Muscle layer of duodenum (tissue), 2 donors: ENCODE measurements around the gene UPK3A.

ENCODE experiments used
- H3K27ac ChIP-seq: one replicate; pipeline ENCODE4 v1.7.0; 2013; ENCODE audit warnings: mild to moderate bottlenecking, low read length
- H3K27me3 ChIP-seq: one replicate; pipeline ENCODE4 v1.7.0; 2013; ENCODE audit warnings: low read depth, mild to moderate bottlenecking, control low read depth, low read length
- H3K36me3 ChIP-seq, 2 donors: one replicate each; pipeline ENCODE4 v1.7.0; 2013; ENCODE audit warnings: low read length in 2 of 2, control low read depth in 1 of 2, mild to moderate bottlenecking in 1 of 2; ENCODE audit not compliant: insufficient read depth in 2 of 2, control insufficient read depth in 1 of 2
- H3K4me1 ChIP-seq, 2 donors: one replicate each; pipeline ENCODE4 v1.7.0; 2013; ENCODE audit warnings: low read length in 2 of 2, mild to moderate bottlenecking in 2 of 2, control low read depth in 1 of 2, moderate library complexity in 1 of 2; ENCODE audit not compliant: insufficient read depth in 2 of 2, control insufficient read depth in 1 of 2
- H3K4me3 ChIP-seq, 2 donors: one replicate each; pipeline ENCODE4 v1.7.0; 2013; ENCODE audit warnings: low read length in 2 of 2, low read depth in 1 of 2, mild to moderate bottlenecking in 1 of 2
- H3K9me3 ChIP-seq, 2 donors: one replicate each; pipeline ENCODE4 v1.7.0; 2013; ENCODE audit warnings: low read length in 2 of 2, control low read depth in 1 of 2, mild to moderate bottlenecking in 1 of 2; ENCODE audit not compliant: control insufficient read depth in 1 of 2
- donor health status: healthy.

UPK3A gene

DNA sequence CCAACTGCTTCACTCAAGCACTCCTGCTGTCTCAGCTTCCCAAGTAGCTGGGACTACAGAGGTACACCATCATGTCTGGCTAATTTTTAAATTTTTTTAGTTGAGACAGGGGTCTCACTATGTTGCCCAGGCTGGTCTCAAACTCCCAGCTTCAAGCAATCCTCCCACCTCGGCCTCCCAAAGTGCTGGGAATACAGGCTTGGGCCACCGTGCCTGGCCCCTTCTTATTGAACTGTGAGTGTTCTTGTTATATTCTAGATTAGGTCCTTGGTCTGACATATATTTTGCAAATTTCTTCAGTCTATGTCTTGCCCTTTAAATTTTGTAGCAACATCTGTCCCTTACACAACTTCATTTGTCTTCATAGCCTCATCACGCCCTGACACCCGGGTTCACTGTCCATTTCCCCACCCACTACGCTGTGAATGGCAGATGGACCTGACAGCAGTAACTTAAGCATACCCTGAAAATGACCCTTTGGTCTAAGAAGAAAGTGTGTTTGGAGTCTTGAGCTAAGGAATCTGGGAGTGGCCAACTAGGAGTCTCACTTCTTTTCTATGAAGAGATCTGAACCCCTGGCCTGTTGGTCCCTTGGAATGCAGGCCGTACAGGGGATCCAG is 20.8 kb downstream of the UPK3A start:
- Histone ChIP-seq H3K4me3 (no peak overlapping the region), H3K36me3 (no peaks in the 10 kb centered on the region), H3K4me1 (peaks cover 0 to 10% of the 10 kb centered on the region in 2 donors), H3K9me3 (no peaks in the 10 kb centered on the region), H3K27me3 (no peaks in the 10 kb centered on the region), H3K27ac (no peak overlapping the region)

DNA sequence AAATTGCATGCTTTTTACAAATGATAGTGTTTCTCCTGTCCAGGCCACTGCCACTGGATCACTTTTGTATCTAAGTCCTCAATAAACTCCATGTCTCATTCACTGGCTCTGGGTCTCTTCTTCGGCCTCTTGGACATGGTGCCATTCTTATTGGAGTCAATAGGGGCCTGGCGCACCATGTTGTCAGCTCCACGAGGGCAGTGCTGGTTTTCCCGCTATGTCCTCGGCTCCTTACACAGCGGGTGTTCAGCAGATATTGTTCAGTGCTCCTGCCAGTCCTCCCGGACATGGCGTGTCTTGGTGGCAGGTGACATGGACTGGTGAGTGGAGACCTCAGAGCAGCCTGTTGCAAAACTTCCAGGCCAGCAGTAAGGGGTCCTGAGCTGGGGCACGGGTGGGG is 21.4 kb downstream of the UPK3A start:
- Histone ChIP-seq H3K27ac (no peak overlapping the region), H3K4me3 (no peak overlapping the region), H3K4me1 (peaks cover 5 to 16% of the 10 kb centered on the region in 2 donors), H3K27me3 (no peaks in the 10 kb centered on the region), H3K9me3 (no peaks in the 10 kb centered on the region), H3K36me3 (no peaks in the 10 kb centered on the region)

DNA sequence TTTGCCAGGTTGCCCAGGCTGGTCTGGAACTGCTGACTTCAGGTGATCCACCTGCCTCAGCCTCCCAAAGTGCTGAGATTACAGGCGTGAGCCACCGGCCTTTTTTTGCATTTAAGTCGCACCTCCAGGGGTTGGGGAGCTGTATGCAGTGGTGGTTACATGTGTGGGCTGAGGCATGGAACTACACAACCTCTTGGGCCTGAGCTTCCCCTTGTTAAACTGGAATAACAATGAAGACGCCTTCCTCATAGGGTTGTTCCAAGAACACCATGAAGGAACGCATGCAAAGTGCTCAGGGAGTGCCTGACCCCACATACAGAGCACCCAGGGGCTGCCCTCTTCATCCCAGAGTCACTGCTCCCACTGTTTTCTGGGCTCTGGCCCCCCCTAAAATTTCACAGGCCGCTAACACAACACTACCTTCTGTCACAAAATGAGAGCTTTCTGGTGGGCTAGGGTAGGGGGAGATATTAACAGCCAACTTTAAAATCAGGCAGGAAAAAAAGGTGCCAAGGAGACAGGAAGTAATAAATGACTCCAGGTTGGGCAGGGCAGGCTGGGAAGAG is 23.7 kb downstream of the UPK3A start:
- Histone ChIP-seq H3K27ac (no peak overlapping the region), H3K36me3 (no peaks in the 10 kb centered on the region), H3K4me1 (peaks cover 5 to 18% of the 10 kb centered on the region in 2 donors), H3K4me3 (peak overlapping the region in 1 of 2 donors; percentile 86), H3K9me3 (no peaks in the 10 kb centered on the region), H3K27me3 (no peaks in the 10 kb centered on the region)

DNA sequence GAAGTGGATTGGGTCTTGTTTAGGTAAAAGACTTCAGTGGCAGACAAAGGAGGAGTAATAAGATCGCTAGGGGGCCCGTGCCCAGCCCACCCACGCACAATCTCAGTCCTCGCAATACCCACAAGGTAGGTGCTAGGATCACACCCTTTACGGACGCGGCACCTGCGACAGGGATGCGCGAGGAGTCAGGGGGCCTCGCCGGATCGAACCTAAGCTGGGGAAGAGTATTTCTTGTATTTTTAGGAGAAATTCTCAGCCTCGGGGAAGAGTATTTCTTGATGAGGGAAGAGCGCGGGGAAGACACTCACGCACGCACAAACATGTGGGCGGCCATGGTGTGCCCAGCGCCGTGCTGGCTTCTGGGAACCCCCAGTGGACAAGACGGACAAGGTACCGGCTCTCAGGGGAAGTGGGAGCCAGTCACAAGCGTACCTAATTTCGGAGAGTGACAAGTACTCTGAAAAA is 24.2 kb downstream of the UPK3A start:
- Histone ChIP-seq H3K27me3 (no peaks in the 10 kb centered on the region), H3K9me3 (no peaks in the 10 kb centered on the region), H3K27ac (peak overlapping the region; percentile 69), H3K36me3 (no peaks in the 10 kb centered on the region), H3K4me1 (peaks cover 5 to 18% of the 10 kb centered on the region in 2 donors), H3K4me3 (peak overlapping the region; percentile 63 to 86)

DNA sequence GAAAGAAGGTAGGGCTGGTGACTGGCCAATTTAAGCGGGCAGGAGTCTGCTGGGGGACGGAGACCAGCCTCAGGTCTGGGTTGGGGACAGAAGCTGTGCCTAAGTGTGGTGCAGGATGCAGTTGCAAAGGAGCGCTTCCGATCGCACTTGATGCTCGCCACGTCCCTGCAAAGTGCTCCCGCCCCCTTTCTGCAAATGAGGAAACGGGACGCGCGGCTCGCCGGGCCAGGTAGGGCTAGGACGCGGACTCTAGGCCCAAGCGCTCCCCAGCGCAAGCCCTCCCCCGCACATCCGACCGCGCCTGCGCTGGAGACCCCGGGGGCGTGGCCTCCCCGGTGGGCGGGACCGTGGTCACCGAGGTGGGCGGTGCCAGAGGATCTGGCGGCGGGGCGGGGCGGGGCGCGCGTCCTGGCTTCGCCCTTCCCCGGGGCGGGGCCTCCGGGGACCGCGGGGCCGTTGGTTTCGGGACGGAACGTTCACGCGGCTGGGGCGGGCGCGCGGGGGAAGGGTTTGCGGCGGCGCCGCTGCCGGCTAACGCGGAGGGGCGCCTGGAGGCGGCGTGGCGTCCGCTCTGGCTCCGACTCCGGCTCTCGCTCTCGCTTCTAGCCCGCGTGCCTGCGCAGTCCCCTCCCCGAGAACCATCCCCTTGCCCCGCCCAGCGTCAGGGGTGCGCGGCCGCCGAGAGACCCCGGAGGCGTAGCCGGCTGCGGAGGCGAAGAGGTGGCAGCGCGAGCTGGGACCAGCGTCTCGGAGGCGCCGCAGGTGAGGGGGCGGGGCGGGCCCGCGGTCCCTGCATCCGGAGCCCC is 24.9 kb downstream of the UPK3A start, which contains the start of gene FAM118A:
TSS of gene FAM118A (plus strand) at position 513 of the 806 bp plus-strand sequence. CDS start 12,446 bp downstream, outside the sequence.
- H3K27ac ChIP-seq, result peak within 1 kb of the TSS; percentile 69
- H3K4me1 ChIP-seq, result peaks cover 5 to 18% of the 10 kb centered on the region in 2 donors
- no peaks in the 10 kb centered on the region for H3K9me3 ChIP-seq
- peak within 1 kb of the TSS; percentile 74 to 86 for H3K4me3 ChIP-seq
- no peaks in the 10 kb centered on the region for H3K27me3 ChIP-seq
- H3K36me3 ChIP-seq, result no peaks in the 10 kb centered on the region

DNA sequence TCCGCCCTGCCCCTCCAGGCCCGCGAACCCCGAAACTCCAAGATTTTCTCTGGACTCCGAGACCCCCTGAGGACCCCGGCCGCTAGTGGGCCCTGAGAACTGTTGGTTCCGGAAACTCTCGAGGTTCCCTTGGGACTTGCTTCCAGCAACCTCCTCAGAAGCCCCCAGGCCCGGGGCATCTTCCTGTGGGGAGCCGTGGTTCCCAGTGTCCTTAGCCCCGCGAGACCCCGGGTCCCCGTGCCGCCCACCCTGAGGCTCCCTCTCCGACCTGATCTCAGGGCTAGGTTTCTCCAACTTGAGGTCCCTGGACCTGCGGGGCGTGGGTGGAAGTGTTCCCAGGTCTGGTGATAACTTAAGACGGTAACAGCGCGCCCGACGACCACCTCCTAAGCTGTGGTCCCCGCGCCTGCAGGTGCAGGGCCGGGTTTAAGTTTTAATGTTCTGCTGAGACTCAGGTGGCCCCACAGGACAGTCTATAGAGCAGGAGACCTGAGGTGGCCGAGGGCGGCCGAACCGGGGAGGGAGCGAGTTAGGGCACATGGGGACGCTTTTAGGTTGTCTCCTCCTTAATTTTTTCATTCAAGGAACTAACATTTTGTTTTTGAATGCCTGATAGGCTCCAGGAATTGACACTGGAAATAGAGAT is 25.7 kb downstream of the UPK3A start:
- Histone ChIP-seq H3K36me3 (no peaks in the 10 kb centered on the region), H3K27ac (peak overlapping the region; percentile 39), H3K27me3 (no peaks in the 10 kb centered on the region), H3K4me3 (peak overlapping the region; percentile 74 to 86), H3K9me3 (no peaks in the 10 kb centered on the region), H3K4me1 (peaks cover 5 to 18% of the 10 kb centered on the region in 2 donors)

DNA sequence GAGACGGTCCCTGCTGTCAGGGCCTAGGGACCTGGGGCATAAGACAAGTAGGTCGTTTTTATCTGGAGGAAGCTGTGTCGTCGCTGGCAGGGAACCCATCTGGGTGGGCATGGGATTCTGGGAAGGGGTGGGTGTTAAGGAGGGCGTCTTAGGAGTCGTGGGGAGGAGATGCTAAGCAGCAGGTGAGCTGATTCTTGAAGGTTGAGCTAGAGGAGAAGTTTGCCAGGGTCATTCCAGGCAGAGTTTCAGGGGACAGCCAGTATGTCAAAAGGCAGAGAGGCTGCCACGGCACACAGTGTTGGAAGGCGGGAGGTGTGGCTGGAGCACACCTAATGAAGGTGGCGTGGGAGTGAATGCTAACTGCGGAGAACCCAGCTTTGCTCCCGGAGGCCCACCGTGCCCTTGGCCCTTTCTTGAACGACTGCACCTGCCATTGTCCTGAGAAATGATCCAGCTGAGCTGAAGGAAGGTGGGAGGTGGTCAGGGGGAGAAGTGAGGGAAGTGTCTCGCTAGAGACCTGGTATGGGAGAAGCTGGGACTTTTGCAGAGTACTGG is 26.3 kb downstream of the UPK3A start:
- Histone ChIP-seq H3K4me3 (peak overlapping the region; percentile 74 to 86), H3K27ac (peak overlapping the region; percentile 39), H3K36me3 (no peaks in the 10 kb centered on the region), H3K4me1 (peaks cover 5 to 18% of the 10 kb centered on the region in 2 donors), H3K27me3 (no peaks in the 10 kb centered on the region), H3K9me3 (no peaks in the 10 kb centered on the region)

DNA sequence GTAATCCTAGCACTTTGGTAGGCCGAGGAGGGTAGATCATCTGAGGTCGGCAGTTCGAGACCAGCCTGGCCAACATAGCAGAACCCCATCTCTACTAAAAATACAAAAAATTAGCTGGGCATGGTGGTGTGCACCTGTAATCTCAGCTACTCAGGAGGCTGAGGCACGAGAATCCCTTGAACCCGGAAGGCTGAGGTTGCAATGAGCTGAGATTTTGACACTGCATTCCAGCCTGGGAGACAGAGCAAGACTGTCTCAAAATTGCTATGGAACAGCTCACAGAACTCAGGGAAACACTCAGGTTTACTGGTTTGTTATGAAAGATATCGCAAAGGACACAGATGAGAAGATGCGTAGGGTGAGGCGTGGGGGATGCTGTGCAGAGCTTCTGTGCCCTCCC is 27.7 kb downstream of the UPK3A start:
- Histone ChIP-seq H3K27ac (no peak overlapping the region), H3K9me3 (no peaks in the 10 kb centered on the region), H3K36me3 (no peaks in the 10 kb centered on the region), H3K4me3 (no peak overlapping the region), H3K4me1 (peaks cover 6 to 20% of the 10 kb centered on the region in 2 donors), H3K27me3 (no peaks in the 10 kb centered on the region)

DNA sequence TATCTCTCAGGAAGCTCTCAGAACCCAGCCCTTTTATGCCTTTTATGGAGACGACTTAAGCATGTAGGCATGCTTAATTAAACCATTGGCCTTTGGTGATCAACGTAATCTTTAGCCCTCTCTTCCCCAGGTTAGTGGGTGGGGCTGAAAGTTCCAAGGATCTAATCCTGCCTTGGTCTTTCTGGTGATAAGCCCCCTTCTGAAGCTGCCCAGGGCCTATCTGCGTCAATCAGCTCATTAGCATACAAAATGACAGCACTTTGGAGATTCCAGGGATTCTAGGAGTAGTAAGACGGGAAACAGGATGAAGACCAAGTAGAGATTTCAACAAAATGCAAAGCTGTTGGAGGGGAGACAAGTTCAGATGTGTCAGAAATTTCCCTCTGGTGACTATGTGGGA is 28.1 kb downstream of the UPK3A start:
- Histone ChIP-seq H3K36me3 (no peaks in the 10 kb centered on the region), H3K27me3 (no peaks in the 10 kb centered on the region), H3K27ac (no peak overlapping the region), H3K9me3 (no peaks in the 10 kb centered on the region), H3K4me1 (peaks cover 10 to 24% of the 10 kb centered on the region in 2 donors), H3K4me3 (no peak overlapping the region)

DNA sequence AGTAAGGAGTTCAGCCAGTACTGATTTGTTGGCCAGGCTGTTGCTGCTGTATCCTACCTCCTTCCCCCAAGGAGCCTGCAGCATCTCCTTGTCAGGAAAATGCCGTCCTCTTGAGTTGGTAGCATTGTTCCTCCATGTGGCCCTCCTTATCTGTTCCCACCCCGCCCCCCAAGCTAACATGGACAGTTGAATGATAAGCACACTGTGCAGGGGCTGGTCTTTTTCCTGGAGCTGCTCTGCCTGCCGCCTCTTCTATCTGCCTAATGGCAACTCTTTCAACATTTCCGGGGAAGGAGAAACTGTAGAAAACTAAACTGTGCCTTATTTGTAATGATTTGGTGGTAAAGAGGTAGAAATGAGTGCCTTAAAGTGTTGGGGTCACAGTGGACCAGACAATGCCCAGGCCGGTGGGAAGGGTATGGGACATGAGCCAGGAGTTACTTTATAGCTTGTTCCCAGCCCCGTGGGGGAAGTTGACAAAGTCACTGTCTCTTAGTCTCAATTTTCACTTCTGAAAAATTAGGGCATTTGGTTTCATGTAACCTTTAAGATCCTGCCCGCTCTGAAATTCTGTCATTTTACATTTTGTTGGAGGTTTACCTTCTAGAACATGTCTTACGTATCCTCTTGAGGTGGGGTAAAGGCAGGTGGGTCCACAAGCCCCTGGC is 29.4 kb downstream of the UPK3A start:
- H3K4me1 ChIP-seq, result peaks cover 16 to 30% of the 10 kb centered on the region in 2 donors
- no peaks in the 10 kb centered on the region for H3K27me3 ChIP-seq
- H3K4me3 ChIP-seq, result no peak overlapping the region
- H3K27ac ChIP-seq, result no peak overlapping the region
- H3K36me3 ChIP-seq, result no peaks in the 10 kb centered on the region
- no peaks in the 10 kb centered on the region for H3K9me3 ChIP-seq
